Natural killer cell (primary cell): ENCODE data around the gene SLC35G3. TPM values are rescaled to one million over a fixed set of nuclear protein-coding genes. Genes with fewer than 3 reads are reported as not detected.
A peak's percentile ranks its signal among the peaks of the same experiment; 100 is the strongest.
"Not testable (repeated sequence)": the region's sequence is repeated elsewhere in the genome, so short reads cannot be mapped to it uniquely, and the experiment has no call there.

Experiments
- ATAC-seq, 3 donors: fragments of 150-1000 bp in 2 of 3; fragments of 200-7000 bp in 1 of 3; cut with Tn5 transposase; 1 replicate in 1 of 3; 2 replicates in 2 of 3; pipeline ENCODE4 v1.10.0; 2021; ENCODE audit warnings: mild to moderate bottlenecking in 2 of 3, moderate library complexity in 2 of 3
- DNase-seq, 2 donors: peaks; one replicate each; pipeline versions ENCODE4 v3.0.0 to v3.0.0-alpha.2; 2013 to 2021; ENCODE audit warnings: mixed read lengths in 1 of 2
- H3K27ac ChIP-seq: one replicate; pipeline ENCODE4 v1.5.1; 2013; ENCODE audit warnings: mild to moderate bottlenecking, low read length
- H3K27me3 ChIP-seq: one replicate; pipeline ENCODE4 v1.6.1; 2013; ENCODE audit warnings: low read length; ENCODE audit not compliant: control insufficient read depth, insufficient read depth
- H3K36me3 ChIP-seq: one replicate; pipeline ENCODE4 v1.6.1; 2013; ENCODE audit warnings: low read length; ENCODE audit not compliant: control insufficient read depth, insufficient read depth
- H3K4me1 ChIP-seq: one replicate; pipeline ENCODE4 v1.6.1; 2013; ENCODE audit warnings: low read length; ENCODE audit not compliant: control insufficient read depth, insufficient read depth
- H3K4me3 ChIP-seq: one replicate; pipeline ENCODE4 v1.5.1; 2013; ENCODE audit warnings: low read length
- H3K9me3 ChIP-seq: one replicate; pipeline ENCODE4 v1.6.1; 2013; ENCODE audit warnings: low read length; ENCODE audit not compliant: control insufficient read depth, insufficient read depth
- H3K27ac Mint-ChIP-seq, 2 donors: one replicate each; pipeline ENCODE4 v1.8.0; 2022; ENCODE audit warnings: mild to moderate bottlenecking in 2 of 2, mixed read lengths in 2 of 2, moderate library complexity in 1 of 2
- H3K27me3 Mint-ChIP-seq, 2 donors: one replicate each; pipeline ENCODE4 v1.8.0; 2022; ENCODE audit warnings: low read depth in 2 of 2, mixed read lengths in 2 of 2
- H3K36me3 Mint-ChIP-seq: one replicate; pipeline ENCODE4 v1.8.0; 2022; ENCODE audit warnings: mixed read lengths
- H3K4me1 Mint-ChIP-seq, 2 donors: one replicate each; pipeline ENCODE4 v1.8.0; 2022; ENCODE audit warnings: mixed read lengths in 2 of 2
- H3K4me3 Mint-ChIP-seq: one replicate; pipeline ENCODE4 v1.8.0; 2022; ENCODE audit warnings: mild to moderate bottlenecking, moderate library complexity, mixed read lengths
- H3K9me3 Mint-ChIP-seq, 2 donors: one replicate each; pipeline ENCODE4 v1.8.0; 2022; ENCODE audit warnings: mixed read lengths in 2 of 2
- CTCF ChIP-seq: fragments of 200-600 bp; IDR thresholded peaks from one replicate; pipeline ENCODE4 v1.8.0; 2022; ENCODE audit warnings: antibody characterized with exemption
- WGBS: methylation state at CpG from one replicate; pipeline ENCODE4 v1.1.7; 2013; ENCODE audit warnings: missing lambda C conversion rate; ENCODE audit not compliant: insufficient coverage; 5-methylcytosine and 5-hydroxymethylcytosine counted together
- intact Hi-C: fragments of 100-400 bp; cut with micrococcal nuclease; formaldehyde crosslinking; loops from one replicate; pipeline ENCODE4 v1.14.2; 2022
- total RNA-seq, 4 donors: library from RNA; stranded (reverse); fragments of 120-200 nt in 1 of 4; gene quantifications; one replicate each; pipeline versions ENCODE4 v1.2.3 to v1.2.4, GENCODE V29; 2013 to 2022

SLC35G3 gene
- total RNA-seq = not detected
- not detected for total RNA-seq (2013)

- DNase-seq, H3K4me1 ChIP-seq, H3K4me3 Mint-ChIP-seq, intact Hi-C loops, H3K27me3 ChIP-seq, H3K36me3 Mint-ChIP-seq, H3K9me3 Mint-ChIP-seq, H3K4me3 ChIP-seq, ATAC-seq, H3K27me3 Mint-ChIP-seq, H3K36me3 ChIP-seq, H3K27ac ChIP-seq, H3K9me3 ChIP-seq: not testable (repeated sequence)
- 97% methylated on average over 10 of the region's 12 CpGs for WGBS
- peak within 1 kb of the TSS in 1 of 2 donors; percentile 21 for H3K27ac Mint-ChIP-seq
- H3K4me1 Mint-ChIP-seq = peaks cover 5 to 11% of the 10 kb centered on the region in 2 donors
Observed at GRCh38 chr17:35194001-35194400, at the start of gene SLC35G3. TSS of gene SLC35G3 (minus strand) at chr17:35194393. CDS start at chr17:35194307, 86 bp downstream.

- Mint-ChIP-seq H3K27ac (peak overlapping the region; percentile 97 to 100), H3K4me1 (peaks cover 75 to 78% of the 10 kb centered on the region in 2 donors), H3K36me3 (no peaks in the 10 kb centered on the region), H3K27me3 (no peaks in the 10 kb centered on the region), H3K9me3 (no peaks in the 10 kb centered on the region), H3K4me3 (peak overlapping the region; percentile 97)
- Histone ChIP-seq H3K4me3 (peak overlapping the region; percentile 78), H3K27me3 (no peaks in the 10 kb centered on the region), H3K9me3 (no peaks in the 10 kb centered on the region), H3K36me3 (peaks cover 21% of the 10 kb centered on the region), H3K4me1 (peaks cover 53% of the 10 kb centered on the region), H3K27ac (peak overlapping the region; percentile 98)
- no peak for TF ChIP-seq CTCF
- DNase-seq = peak; percentile 64 to 71
- intact Hi-C loops = loop anchor here (1.0 to 10.0 kb wide), 9 partner anchors 70 to 954 kb away; partner anchors contain the start of genes CCL3L1, CCL3L3, SLFN11 and SLFN12
- WGBS = 3% methylated on average over 12 of the region's 14 CpGs
- ATAC-seq = peak; percentile 7 to 31 (median 28)
Observed at GRCh38 chr17:35243561-35244340, 49.6 kb upstream of the SLC35G3 start.

GRCh38 chr17:35242805-35243560 is 48.8 kb upstream of the SLC35G3 start, which contains the start of gene SLFN5:
TSS of gene SLFN5 (plus strand) at chr17:35243072. CDS start at chr17:35258691, 15,619 bp downstream.
- H3K27me3 Mint-ChIP-seq = no peaks in the 10 kb centered on the region
- no peaks in the 10 kb centered on the region for H3K36me3 Mint-ChIP-seq
- peaks cover 52% of the 10 kb centered on the region for H3K4me1 ChIP-seq
- whole genome bisulfite sequencing = under 1% methylated on average over 44 of the region's 44 CpGs
- TF ChIP-seq CTCF = no peak
- H3K4me1 Mint-ChIP-seq = peaks cover 73 to 76% of the 10 kb centered on the region in 2 donors
- no peaks in the 10 kb centered on the region for H3K9me3 Mint-ChIP-seq
- ATAC-seq (peak; percentile 65 to 86 (median 77)), DNase-seq (peak; percentile 96 to 97)
- no peaks in the 10 kb centered on the region for H3K27me3 ChIP-seq
- H3K27ac ChIP-seq = peak within 1 kb of the TSS; percentile 98
- peak within 1 kb of the TSS; percentile 78 for H3K4me3 ChIP-seq
- intact Hi-C loops = loop anchor here (1.0 to 10.0 kb wide), 10 partner anchors 29 to 954 kb away; partner anchors contain the start of genes AP2B1, CCL3L1, CCL3L3 and SLFN11
- peaks cover 13% of the 10 kb centered on the region for H3K36me3 ChIP-seq
- peak within 1 kb of the TSS; percentile 97 to 100 for H3K27ac Mint-ChIP-seq
- peak within 1 kb of the TSS; percentile 97 for H3K4me3 Mint-ChIP-seq
- no peaks in the 10 kb centered on the region for H3K9me3 ChIP-seq
